ENCODE data around the gene PRKCE. TPM values are rescaled to one million over a fixed set of nuclear protein-coding genes. Genes with fewer than 3 reads are reported as not detected.

PRKCE gene
- total and polyA plus RNA-seq, 2 donors (not counting 1 experiment from before 2014, with no cell fraction given), result 14.1 to 19.0 TPM

DNA sequence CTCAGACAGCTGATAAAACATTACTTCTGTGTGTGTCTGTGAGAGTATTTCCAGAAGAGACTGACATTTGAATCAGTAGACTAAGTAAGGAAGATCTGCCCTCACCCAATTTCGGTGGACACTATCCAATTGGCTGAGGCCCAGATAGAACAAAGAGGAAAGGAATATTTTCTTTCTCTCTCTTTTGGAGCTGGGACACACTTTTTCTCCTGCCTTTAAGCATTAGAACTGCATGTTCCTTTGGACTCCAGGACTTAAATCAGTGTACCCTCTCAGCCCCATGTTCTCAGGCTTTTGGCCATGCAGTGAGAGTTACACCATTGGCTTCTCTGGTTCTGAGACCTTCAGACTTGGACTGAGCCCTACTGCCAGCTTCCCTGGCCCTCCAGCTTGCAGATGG lies 37.1 kb upstream of the PRKCE start:
- H3K9ac ChIP-seq (ENCODE audit: insufficient read depth, low read length), result no peak overlapping the region
- no peaks in the 10 kb centered on the region for H4K20me1 ChIP-seq (ENCODE audit: control insufficient read depth, extremely low read depth, insufficient read depth, low read length)
- no peak overlapping the region for H2AFZ ChIP-seq (ENCODE audit: low read length)
- H3K4me3 ChIP-seq (replicated peaks in 1 of 4; ENCODE audit: control extremely low read depth in 1 of 4, insufficient read depth in 1 of 4, low read depth in 3 of 4, low read length in 4 of 4), result no peak overlapping the region
- H3K4me1 ChIP-seq (ENCODE audit: control insufficient read depth, extremely low read depth, insufficient read depth, low read length), result peaks cover 5% of the 10 kb centered on the region
- TF ChIP-seq EZH2 (IDR thresholded peaks at IDR 0.05; ENCODE audit: low read length, missing control alignments), result no peak
- TF ChIP-seq CTCF (conservative IDR thresholded peaks at IDR 0.05 in 1 of 2, IDR thresholded peaks at IDR 0.05 in 1 of 2; ENCODE audit: low read depth in 1 of 2, low read length in 2 of 2), result no peak
- H3K27me3 ChIP-seq (ENCODE audit: control insufficient read depth, insufficient read depth, low read length), result no peaks in the 10 kb centered on the region
- H3K9me3 ChIP-seq (ENCODE audit: control insufficient read depth, insufficient read depth, low read depth, low read length), result no peaks in the 10 kb centered on the region
- no peaks in the 10 kb centered on the region for H3K36me3 ChIP-seq (ENCODE audit: control insufficient read depth, insufficient read depth, low read length)
- no peak overlapping the region for H3K27ac ChIP-seq (ENCODE audit: insufficient read depth, low read length)
- peaks cover 5% of the 10 kb centered on the region for H3K79me2 ChIP-seq (ENCODE audit: control insufficient read depth, insufficient read depth, low read length)
- DNase-seq (ENCODE audit: low read depth in 2 of 2), result no peak
- no peak overlapping the region for H3K4me2 ChIP-seq (ENCODE audit: extremely low read depth, insufficient read depth, low read length)

- peaks cover 5% of the 10 kb centered on the region for H3K4me1 ChIP-seq (ENCODE audit: control insufficient read depth, extremely low read depth, insufficient read depth, low read length)
- no peaks in the 10 kb centered on the region for H4K20me1 ChIP-seq (ENCODE audit: control insufficient read depth, extremely low read depth, insufficient read depth, low read length)
- no peak for DNase-seq (ENCODE audit: low read depth in 2 of 2)
- no peak for TF ChIP-seq EZH2 (IDR thresholded peaks at IDR 0.05; ENCODE audit: low read length, missing control alignments)
- TF ChIP-seq CTCF (conservative IDR thresholded peaks at IDR 0.05 in 1 of 2, IDR thresholded peaks at IDR 0.05 in 1 of 2; ENCODE audit: low read depth in 1 of 2, low read length in 2 of 2), result no peak
- H3K9me3 ChIP-seq (ENCODE audit: control insufficient read depth, insufficient read depth, low read depth, low read length), result no peaks in the 10 kb centered on the region
- no peaks in the 10 kb centered on the region for H3K27me3 ChIP-seq (ENCODE audit: control insufficient read depth, insufficient read depth, low read length)
- H3K4me3 ChIP-seq (replicated peaks in 1 of 4; ENCODE audit: control extremely low read depth in 1 of 4, insufficient read depth in 1 of 4, low read depth in 3 of 4, low read length in 4 of 4), result no peak overlapping the region
- H3K4me2 ChIP-seq (ENCODE audit: extremely low read depth, insufficient read depth, low read length), result no peak overlapping the region
- H2AFZ ChIP-seq (ENCODE audit: low read length), result no peak overlapping the region
- peaks cover 1% of the 10 kb centered on the region for H3K79me2 ChIP-seq (ENCODE audit: control insufficient read depth, insufficient read depth, low read length)
- no peak overlapping the region for H3K9ac ChIP-seq (ENCODE audit: insufficient read depth, low read length)
- no peaks in the 10 kb centered on the region for H3K36me3 ChIP-seq (ENCODE audit: control insufficient read depth, insufficient read depth, low read length)
- H3K27ac ChIP-seq (ENCODE audit: insufficient read depth, low read length), result no peak overlapping the region
Observed at GRCh38 chr2:45614871-45615415, 36.5 kb upstream of the PRKCE start.

DNA sequence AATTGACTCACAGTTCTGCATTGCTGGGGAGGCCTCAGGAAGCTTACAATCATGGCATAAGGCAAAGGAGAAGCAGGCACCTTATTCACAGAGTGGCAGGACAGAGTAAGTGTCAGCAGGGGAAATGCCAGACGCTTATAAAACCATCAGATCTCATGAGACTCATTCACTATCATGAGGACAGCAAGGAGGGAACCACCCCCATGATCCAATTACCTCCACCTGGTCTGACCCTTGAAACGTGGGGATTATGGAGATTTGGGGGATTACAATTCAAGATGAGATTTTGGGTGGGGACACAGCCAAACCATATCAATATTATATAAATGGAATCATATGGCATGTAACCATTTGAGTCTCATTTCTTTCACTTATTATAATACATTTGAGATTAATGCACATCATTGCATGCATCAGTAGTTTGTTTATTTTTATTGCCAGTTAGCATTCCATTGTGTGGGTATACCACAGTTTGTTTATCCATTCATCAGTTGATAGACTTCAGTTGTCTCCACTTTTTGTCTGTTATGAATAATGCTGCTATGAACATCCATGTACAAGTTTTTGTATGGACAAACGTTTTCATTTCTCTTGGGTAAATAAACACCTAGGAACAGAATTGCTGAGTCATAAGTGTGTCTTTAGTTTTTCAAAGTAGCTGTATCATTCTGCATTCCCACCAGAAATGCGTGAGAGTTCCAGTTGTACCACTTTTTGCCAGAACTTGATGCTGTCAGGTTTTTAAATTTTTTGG lies 34.6 kb upstream of the PRKCE start:
- peak; percentile 69 to 75 for DNase-seq (ENCODE audit: low read depth in 2 of 2)
- no peak overlapping the region for H3K27ac ChIP-seq (ENCODE audit: insufficient read depth, low read length)
- H3K4me2 ChIP-seq (ENCODE audit: extremely low read depth, insufficient read depth, low read length), result peak overlapping the region; percentile 60
- no peaks in the 10 kb centered on the region for H3K36me3 ChIP-seq (ENCODE audit: control insufficient read depth, insufficient read depth, low read length)
- TF ChIP-seq EZH2 (IDR thresholded peaks at IDR 0.05; ENCODE audit: low read length, missing control alignments) (no peak), CTCF (conservative IDR thresholded peaks at IDR 0.05 in 1 of 2, IDR thresholded peaks at IDR 0.05 in 1 of 2; ENCODE audit: low read depth in 1 of 2, low read length in 2 of 2) (no peak)
- no peaks in the 10 kb centered on the region for H3K27me3 ChIP-seq (ENCODE audit: control insufficient read depth, insufficient read depth, low read length)
- H4K20me1 ChIP-seq (ENCODE audit: control insufficient read depth, extremely low read depth, insufficient read depth, low read length), result no peaks in the 10 kb centered on the region
- H3K9me3 ChIP-seq (ENCODE audit: control insufficient read depth, insufficient read depth, low read depth, low read length), result no peaks in the 10 kb centered on the region
- H2AFZ ChIP-seq (ENCODE audit: low read length), result no peak overlapping the region
- H3K4me3 ChIP-seq (replicated peaks in 1 of 4; ENCODE audit: control extremely low read depth in 1 of 4, insufficient read depth in 1 of 4, low read depth in 3 of 4, low read length in 4 of 4), result no peak overlapping the region
- H3K9ac ChIP-seq (ENCODE audit: insufficient read depth, low read length), result no peak overlapping the region
- no peaks in the 10 kb centered on the region for H3K79me2 ChIP-seq (ENCODE audit: control insufficient read depth, insufficient read depth, low read length)
- peaks cover 5% of the 10 kb centered on the region for H3K4me1 ChIP-seq (ENCODE audit: control insufficient read depth, extremely low read depth, insufficient read depth, low read length)

Measured in fibroblast of lung (primary cell).